Activated CD4-positive, alpha-beta T cell treated with anti-CD3 and anti-CD28 coated beads, Interleukin-2, amount 50 U/mL, for 24 hours (primary cell): ENCODE measurements around the gene PRR29.
"Not testable (repeated sequence)": the region's sequence is repeated elsewhere in the genome, so short reads cannot be mapped to it uniquely, and the experiment has no call there.

Source experiments
- DNase-seq, 2 donors: peaks; one replicate each; pipeline ENCODE4 v3.0.0-alpha.2; 2020; ENCODE audit warnings: low read depth in 1 of 2, low spot score in 1 of 2

PRR29 gene

DNA sequence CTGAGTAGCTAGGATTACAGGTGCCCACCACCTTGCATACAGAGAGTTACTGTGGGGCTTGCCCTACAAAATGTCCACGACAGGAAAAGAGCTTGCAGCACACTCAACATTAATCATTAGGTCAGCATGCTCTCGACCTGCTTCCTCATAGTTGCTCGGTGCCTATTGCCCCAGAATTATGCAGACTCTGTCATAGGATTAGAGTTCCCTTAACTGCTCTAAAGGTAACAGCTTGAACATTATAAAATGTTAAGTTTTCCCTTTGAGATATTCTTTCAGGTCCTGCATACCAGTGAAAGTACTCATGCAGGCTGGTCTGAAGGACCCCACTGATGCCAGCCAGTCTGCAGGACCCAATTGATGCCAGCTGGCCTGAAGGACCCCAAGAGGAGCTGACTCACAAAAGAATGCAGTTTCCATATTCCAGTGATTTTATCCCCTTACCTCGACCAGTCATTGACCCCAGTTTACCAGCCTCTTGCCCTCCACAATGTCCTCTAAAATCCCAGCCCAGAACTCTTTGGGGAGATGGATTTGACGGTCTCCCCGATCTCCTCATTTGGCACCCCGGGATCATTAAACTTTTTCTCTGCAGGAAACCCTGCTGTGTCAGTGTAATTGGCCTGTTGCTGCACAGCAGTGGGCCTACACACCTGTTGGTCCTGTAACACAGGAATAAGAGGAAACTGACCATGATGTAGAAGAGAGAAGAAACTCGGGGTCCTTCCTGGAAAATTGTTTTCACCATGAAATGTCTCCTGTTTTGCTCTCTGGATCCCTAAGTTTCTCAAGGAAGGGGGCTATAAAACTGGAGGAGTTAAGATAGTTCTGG, 11.6 kb downstream of the PRR29 start:
- DNase-seq = no peak

DNA sequence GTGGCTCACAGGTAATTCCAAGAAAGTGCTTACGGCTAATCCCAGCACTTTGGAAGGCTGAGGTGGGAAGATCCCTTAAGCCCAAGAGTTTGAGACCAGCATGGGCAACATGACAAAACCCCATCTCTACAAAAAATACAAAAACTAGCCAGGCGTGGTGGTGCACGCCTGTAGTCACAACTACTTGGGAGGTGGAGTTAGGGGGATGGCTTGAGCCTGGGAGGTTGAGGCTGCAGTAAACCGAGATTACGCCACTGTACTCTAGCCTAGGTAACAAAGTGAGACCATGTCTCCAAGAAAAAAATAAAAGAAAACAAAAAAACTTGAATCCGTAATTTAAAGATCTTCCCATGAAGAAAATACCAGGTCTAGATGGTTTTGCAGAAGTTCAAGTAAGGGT, 17.3 kb downstream of the PRR29 start:
- DNase-seq = no peak

DNA sequence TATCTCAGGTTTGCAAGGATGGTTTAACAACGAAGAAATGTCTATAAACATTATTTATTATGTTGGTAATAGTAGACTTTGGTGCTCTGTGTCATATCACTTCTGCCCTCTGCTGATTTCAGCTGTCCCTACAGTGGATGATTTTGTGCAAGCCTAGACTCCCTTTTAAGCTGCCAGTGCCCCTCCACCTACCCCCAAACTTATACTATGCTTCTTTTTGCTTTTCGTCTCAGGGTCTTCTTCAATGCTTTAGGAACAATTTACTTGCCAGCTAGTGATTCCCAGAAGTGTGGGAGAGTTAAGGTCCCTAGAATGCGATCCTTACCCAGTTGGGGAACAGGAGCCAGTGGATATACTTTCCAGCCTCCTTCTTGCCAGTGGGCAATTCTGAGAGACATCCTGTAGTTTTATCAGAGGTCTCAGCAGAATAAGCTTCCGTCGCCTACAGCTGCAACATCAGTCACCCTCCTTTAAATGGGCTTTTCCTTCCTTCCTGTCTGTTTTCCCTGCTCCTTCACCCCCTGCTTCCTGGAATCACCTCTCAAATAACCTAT, 18.2 kb downstream of the PRR29 start:
- no peak for DNase-seq

DNA sequence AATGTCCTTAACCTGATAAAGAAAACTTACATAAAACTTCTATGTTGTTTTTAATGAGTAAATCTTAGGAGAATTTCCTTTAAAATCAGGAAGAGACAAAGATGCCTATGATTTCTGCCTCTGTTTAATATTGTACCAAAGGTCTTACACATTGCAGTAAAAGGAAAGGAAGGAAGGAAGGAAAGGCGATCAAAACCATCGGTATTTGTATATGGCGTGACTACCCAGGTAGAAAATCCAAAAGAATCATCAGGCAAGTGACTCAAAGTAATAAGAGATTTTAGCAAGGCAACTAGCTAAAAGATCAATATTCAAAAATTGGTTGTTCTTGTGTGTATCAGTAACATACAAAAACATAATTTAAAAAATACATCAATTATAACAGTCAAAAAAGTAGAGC, 18.8 kb downstream of the PRR29 start:
- no peak for DNase-seq

DNA sequence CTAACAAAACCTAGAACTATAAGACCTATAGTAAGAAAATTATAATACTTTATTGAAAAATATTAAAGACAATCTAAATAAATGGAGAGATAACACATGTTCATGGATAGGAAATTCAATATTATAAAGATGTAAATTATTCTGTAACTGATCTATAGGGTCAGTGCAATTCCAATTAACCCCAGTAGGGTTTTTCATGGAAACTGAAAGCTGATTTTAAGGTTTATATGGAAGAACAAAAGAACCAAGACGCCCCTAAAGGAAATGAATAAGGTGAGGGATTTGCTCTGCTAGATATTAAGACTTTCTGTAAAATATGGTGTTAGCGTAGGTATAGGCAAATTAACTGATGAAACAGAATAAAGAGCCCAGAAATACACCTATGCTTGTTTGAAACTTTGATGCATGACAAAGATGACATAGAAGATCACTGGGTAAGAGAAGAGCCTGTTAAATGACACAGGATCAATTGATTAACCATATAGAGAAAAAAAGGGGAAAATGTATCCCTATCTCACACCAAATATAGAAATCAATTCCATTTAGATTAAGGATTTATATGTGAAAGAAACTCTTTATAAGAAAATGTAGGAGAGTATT, 19.3 kb downstream of the PRR29 start:
- no peak for DNase-seq

DNA sequence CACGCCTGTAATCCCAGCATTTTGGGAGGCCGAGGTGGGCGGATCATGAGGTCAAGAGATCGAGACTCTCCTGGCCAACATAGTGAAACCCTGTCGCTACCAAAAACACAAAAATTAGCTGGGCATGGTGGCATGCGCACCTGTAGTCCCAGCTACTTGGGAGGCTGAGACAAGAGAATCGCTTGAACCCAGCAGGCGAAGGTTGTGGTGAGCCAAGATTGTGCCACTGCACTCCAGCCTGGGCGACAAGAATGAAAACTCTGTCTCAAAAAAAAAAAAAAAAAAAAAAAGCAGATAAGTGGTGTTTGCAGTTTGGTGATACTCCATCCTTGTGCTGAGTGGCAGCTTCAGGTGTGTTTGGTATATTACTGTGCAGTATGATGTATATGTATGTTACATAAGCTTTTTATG, 21.4 kb downstream of the PRR29 start:
- DNase-seq = not testable (repeated sequence)

DNA sequence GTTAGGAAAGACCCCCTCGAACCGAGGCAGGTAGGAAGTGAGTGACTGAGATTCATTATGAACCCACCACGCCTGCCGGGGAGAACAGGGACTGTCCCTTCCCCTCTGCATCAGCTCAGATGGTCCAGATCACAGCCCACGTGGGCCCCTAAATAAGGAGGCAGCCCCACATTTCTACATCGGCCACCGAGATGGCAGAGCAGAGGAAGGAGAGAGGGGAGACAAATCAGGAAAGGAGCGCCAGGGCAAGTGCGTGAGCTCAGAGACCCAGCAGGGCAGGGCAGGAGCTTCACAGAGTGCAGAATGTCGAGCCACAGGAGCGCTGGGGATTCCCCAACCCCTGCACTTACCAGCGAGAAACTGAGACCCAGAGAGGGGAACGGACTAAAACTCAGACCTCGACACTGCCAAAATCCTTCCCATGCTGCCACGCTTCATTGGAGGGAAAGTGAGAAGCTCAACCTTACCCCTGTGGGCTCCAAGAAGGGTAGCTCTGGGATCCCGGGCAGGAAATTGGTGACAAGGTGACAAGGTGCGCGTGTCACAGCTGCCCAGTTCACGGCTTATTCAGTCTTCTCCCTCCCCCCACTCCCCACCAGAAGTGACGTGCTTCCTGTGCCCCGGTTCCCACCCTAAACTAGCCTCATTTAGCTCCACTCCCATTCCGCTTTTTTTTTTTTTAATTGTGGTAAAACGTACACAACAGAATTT, 22.1 kb downstream of the PRR29 start, which contains the start of gene ICAM2:
Gene ICAM2, minus strand, starts transcription at position 578 of the 711 bp plus-strand sequence. CDS start 13,942 bp downstream, outside the sequence.
- DNase-seq = peak; percentile 61 to 82

DNA sequence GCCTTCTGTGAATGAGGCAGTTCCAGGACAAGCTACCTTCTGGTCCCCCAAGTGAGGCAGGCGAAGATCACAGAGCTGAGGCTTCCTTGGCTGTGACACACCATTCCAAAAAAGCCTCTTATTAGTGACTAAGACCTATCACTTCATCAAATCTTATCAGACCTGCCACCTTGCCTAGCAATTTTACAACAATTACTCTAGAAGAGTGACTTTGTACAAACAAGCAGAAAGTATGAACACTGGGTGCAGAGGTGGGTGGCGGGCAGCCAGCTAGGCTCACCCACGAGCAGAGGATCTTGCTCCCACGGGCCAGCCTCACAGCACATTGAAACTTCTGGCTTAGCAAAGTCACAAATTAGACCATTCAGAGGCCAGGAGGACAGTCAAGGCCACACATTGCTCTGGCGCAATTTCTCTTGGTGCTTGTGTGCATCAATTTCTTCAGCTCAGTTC, 24.5 kb downstream of the PRR29 start:
- no peak for DNase-seq

DNA sequence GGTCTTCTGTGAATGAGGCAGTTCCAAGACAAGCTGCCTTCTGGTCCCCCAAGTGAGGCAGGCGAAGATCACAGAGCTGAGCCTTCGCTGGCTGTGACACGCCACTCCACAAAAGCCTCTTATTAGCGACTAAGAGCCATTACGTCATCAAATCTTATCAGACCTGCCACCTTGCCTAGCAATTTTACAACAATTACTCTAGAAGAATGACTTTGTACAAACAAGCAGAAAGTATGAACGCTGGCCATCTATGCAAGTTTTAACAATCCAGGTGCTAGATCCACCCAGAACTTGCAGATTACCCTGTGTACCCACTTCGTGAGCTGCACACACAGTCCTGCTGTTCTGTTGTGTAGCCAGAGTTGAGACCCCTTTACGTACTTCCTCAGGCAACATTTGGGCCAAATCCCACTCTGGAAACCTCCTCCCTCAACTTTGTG, 26.1 kb downstream of the PRR29 start:
- no peak for DNase-seq

DNA sequence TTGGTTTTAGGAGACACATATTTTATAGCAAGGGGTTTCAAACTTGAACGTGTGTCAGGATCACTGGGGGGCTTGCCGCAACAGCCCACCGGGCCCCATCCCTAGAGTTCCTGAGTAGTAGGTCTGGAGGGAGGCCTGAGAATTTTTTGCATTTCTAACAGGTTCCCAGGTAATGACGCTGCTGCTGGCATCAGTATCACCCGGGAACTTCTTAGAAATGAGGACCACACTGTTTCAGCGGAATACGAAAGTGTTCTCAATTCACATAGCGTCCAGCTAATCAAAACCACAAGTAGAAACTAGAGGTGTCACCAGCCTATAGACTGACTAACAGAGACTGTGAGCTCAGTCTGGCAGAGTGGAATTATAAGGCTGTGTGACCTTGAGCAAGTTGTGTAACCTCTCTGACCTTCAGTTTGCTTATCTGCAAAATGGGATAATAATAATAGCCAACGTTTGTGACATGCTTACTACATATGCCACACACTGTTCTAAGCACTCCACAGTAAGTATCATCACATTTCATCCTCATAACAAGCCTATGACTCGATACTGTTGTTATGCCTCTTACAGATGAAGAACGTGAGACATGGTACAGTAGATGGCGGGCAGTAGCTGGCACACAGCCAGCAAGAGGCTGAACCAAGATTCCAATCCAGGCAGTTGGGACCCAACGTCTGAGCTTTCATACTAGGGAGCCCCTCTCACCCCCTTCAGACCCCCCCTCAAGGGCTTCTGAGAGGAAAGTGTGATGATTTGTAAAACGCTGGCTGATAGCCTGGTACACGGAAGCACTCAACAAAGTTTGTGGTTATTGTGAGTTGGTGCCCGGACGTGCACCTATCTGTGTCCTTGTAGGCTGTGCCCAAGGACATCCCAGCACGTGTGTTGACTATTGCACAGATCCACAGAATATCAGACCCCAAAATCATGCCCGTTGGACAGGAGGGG, 26.9 kb downstream of the PRR29 start:
- DNase-seq = no peak

DNA sequence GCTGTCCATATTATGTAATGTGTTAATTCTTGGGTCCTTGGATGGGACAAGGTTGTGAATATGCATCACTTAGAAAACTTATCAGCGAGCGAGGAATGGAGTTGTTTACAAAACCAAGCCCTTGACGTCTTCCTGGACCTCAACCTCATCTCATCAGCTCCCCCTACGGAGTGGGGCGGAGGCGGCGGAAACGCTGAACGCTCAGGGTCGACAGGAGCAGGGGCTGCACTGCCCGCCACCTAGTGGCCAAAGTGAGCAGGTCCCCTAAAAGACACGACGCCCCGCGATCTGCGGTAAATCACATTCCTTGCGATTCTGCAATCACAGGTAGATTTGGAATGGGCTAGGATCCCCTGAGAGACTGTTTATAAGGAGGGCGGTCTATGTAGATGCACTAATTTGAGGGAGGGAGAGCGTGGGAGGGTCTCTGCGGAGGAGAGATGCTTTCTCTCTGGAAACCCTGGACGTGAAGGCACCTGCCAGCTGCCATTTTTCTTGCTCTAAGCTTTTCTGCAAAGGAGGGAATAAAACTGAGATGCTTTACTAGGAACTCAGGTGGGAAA, 27.7 kb downstream of the PRR29 start:
- DNase-seq = peak; percentile 59 to 81

DNA sequence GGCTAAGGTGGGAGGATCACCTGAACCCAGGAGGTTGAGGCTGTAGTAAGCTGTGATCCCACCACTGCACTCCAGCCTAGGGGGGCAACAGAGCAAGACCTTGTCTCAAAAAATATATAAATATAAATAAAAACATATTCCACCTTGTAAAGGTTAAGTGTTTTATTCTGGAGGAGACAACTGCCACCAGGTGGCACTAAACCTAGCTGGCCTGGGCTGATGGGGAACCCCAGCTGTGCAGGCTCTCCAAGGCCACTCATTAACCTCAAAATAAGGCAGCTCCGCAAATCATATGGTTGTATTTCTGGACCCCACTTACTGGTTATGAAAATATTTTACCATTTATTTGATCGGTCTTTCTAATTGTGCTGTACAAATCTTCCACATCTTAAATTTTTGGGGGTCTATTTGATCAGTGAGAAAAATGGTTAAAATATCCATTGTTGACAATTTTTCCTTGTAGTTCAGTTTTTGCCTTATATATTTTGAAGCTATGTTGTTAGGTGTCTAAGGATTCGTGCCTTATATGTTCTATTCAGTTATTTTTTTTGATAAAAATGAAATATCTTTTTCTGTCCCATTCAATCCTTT, 30.8 kb downstream of the PRR29 start:
- DNase-seq = peak; percentile 46 to 64

DNA sequence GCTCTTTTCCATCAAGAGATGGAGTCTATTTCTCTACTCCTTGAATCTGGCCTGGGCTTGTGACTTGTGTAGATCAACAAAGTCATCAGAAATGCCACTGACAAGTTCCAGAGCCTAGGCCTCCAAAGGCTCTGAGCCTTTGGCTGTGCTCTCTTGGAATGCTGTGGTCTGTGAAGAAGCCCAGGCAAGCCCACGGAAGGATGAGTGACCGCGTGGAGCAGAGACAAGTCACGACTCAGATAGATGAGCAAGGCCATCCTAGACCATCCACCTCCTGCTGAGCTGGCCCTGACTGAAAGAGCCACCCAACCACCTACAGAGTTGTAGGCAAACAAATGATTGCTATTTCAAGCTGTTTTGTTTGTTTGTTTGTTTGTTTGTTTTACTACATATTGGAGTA, 33.9 kb downstream of the PRR29 start:
- no peak for DNase-seq

DNA sequence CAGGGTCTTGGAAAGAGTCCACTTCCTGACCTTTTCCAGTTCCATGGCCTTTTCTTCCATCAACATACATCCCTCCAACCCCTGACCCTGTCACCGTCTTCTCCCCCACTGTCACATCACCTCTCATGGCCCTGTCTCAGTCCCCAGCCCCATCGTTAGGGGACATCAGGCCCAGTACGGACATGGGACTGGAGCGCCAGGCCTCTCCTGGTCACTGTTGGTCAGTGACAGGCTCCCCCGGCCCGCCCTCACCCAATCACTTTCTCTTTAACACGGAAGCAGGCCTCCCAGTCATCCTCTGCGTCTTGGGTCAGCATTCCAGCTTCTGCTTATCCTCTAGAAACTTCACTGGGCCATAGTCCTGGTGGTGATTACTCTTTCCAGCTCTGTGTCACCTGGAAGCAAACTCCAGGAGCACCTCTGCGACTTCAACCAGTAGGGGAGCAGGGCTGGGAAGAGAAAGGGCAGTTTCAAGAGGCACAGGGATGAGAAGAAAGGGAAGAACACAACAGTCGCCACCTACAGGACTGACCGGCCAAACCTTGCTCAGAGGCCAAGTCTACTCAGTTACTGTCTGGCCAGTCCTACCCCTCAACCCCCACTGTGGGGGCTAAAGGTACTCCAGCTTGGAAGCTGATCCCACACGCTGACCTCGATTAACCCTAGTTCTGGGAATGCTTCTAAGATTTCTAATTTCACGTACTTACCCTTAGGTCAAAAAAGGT, 38.2 kb downstream of the PRR29 start:
- no peak for DNase-seq

DNA sequence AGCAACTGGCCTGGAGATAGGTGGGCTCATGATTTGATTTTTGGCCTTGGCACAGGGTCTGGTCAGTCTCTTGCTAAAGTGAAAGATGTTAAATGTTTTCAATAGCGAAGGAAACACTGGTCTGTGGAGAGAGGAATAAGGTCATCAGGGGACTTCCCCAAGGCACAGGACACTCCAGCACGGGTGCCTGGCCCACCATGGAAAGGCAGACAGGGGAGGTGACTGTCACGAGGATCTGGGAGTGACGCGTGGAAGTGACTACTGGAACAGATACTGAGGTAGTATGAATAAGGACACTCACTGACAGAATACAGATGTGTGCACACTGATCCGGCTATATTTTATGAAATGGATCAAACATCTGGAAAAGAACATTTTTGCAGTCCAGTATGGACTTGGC, 39.0 kb downstream of the PRR29 start:
- DNase-seq = no peak

DNA sequence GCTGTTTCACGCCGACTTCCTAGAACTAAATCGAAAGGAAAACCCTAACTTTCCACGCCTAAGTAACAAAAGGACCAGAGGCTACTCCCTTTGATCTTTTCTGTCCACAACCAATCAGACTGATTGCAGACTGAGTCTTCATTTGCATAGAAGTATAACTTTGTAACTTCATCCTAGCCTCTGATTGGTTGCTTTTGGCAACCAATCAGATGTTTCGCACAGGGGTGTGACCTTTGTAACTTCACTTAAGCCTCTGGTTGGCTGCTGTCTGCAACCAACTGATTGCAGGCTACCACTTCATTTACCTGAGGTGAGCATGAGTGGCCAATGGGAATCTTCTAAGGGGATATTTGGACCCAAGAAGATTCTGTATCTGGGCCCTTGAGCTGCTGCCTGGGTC, 39.7 kb downstream of the PRR29 start:
- no peak for DNase-seq

DNA sequence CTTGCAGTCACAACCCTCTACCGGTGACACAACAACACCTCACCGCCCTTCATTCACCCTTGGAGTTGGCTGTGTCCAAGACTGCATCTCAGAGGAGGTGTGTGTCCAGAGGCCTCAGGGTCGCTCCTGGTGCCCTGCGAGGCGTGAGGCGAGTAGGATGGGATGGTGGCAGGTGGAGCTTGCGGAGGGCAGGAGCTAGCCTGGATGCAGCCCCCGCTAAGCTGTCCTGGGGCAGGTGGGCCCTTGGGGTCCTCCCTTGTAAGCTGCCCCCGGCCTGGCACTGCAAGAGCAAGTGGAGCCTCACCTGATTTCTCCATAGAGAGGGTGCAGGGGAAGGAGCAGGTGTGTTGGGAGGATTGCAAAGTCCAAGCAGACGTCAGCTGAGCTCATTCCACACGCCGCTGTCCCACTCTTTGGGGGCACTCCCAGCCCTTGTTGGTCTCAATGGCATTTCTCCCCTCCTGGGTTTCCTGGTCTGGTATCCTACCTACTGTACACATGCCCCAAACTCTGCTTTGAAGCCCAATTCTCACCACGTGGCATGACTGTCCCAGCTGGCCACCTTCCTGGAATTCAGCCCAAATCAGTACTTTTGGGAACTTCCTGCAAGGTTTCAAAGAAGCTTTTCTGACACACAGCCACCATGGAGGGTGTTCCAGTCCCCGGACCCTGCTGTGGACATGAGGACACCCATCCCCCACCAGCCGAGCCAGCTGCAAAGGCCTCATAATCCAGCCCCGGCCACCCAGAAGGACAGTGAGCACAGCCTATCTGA, 40.4 kb downstream of the PRR29 start:
- no peak for DNase-seq

DNA sequence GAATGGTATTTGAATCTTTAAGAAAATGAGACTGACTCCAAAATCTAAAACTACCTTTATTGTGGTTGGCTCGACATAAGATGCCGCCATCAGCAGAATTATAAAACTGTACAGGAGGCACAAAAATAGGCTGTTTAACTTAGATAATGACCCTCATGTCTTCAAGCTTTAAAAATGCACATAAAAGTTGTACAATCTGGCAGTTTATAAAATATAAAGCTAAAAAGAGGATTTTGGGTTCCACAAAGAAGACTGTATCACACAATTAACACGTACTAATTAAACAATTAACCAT, 40.9 kb downstream of the PRR29 start:
- no peak for DNase-seq

DNA sequence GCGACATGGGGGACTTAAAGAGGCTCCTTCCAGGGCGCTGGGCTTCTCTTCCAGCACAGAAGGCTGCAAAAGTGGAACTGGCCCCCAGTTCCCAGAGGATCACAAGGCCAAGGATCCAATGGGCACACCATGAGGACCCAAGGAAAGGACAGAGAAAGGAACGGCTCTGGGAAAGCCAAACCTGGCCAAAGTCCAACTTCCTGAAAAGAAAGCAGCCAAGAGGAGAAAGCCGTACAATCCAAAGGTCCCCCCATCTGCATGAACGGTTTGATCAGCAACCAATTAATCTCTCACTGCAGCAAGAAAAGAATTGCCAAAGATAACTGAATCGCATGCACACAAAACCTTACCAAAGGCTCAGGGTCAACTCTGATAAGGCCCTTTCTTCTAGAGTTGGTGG, 42.1 kb downstream of the PRR29 start:
- no peak for DNase-seq
